ENCODE measurements around the gene SPAG16. TPM values are rescaled to one million over a fixed set of nuclear protein-coding genes. Genes with fewer than 3 reads are reported as not detected.

SPAG16 gene
- total RNA-seq, 4 donors from 2014 or later: 1.1 to 8.8 (median 6.3) TPM

GRCh38 chr2:213243189-213244044 lies 40.8 kb upstream of the SPAG16 start:
- DNase-seq: no peak
- in situ Hi-C loops (cut with MboI; ENCODE audit: low sequenced_read_pairs in 4 of 4) (loop anchor here in 1 of 4 donors (25.0 kb wide), 1 partner anchor 694 kb away; no protein-coding TSS in a partner anchor), intact Hi-C loops (cut with DNase I; ENCODE audit: low total_unique reads) (no loop called here)
- no peaks in the 10 kb centered on the region for H3K36me3 ChIP-seq
- ATAC-seq: no peak
- TF ChIP-seq POLR2A (IDR thresholded peaks at IDR 0.05): no peak
- no peaks in the 10 kb centered on the region for H3K9me3 ChIP-seq
- no peak overlapping the region for H3K27ac ChIP-seq
- no peaks in the 10 kb centered on the region for H3K27me3 ChIP-seq
- no peak overlapping the region for H3K4me3 ChIP-seq
- no peaks in the 10 kb centered on the region for H3K4me1 ChIP-seq

GRCh38 chr2:213246497-213247281 lies 37.6 kb upstream of the SPAG16 start:
- no peaks in the 10 kb centered on the region for H3K9me3 ChIP-seq
- no peaks in the 10 kb centered on the region for H3K4me1 ChIP-seq
- intact Hi-C loops (cut with DNase I; ENCODE audit: low total_unique reads): no loop called here
- ATAC-seq: no peak
- H3K27me3 ChIP-seq: no peaks in the 10 kb centered on the region
- no peak overlapping the region for H3K4me3 ChIP-seq
- H3K36me3 ChIP-seq: no peaks in the 10 kb centered on the region
- no peak for DNase-seq
- no peak overlapping the region for H3K27ac ChIP-seq
- in situ Hi-C loops (cut with MboI; ENCODE audit: low sequenced_read_pairs in 4 of 4): loop anchor here in 1 of 4 donors (25.0 kb wide), 1 partner anchor 691 kb away; no protein-coding TSS in a partner anchor
- TF ChIP-seq CTCF (IDR thresholded peaks at IDR 0.05 in 4 of 5, conservative IDR thresholded peaks at IDR 0.05 in 1 of 5) (peak in 4 of 5 experiments; percentile 53 to 66 (median 56)), POLR2A (IDR thresholded peaks at IDR 0.05) (no peak)

GRCh38 chr2:213247566-213247965 lies 36.7 kb upstream of the SPAG16 start:
- TF ChIP-seq POLR2A (IDR thresholded peaks at IDR 0.05) (no peak), CTCF (IDR thresholded peaks at IDR 0.05 in 4 of 5, conservative IDR thresholded peaks at IDR 0.05 in 1 of 5) (no peak)
- no peaks in the 10 kb centered on the region for H3K27me3 ChIP-seq
- H3K9me3 ChIP-seq: no peaks in the 10 kb centered on the region
- no peaks in the 10 kb centered on the region for H3K36me3 ChIP-seq
- intact Hi-C loops (cut with DNase I; ENCODE audit: low total_unique reads): no loop called here
- no peak for DNase-seq
- H3K27ac ChIP-seq: no peak overlapping the region
- no peak for ATAC-seq
- no peak overlapping the region for H3K4me3 ChIP-seq
- in situ Hi-C loops (cut with MboI; ENCODE audit: low sequenced_read_pairs in 4 of 4): loop anchor here in 1 of 4 donors (25.0 kb wide), 1 partner anchor 690 kb away; no protein-coding TSS in a partner anchor
- H3K4me1 ChIP-seq: no peaks in the 10 kb centered on the region

GRCh38 chr2:213248637-213249036 lies 35.6 kb upstream of the SPAG16 start:
- intact Hi-C loops (cut with DNase I; ENCODE audit: low total_unique reads): no loop called here
- Histone ChIP-seq H3K27ac (no peak overlapping the region), H3K9me3 (no peaks in the 10 kb centered on the region), H3K4me3 (no peak overlapping the region), H3K36me3 (no peaks in the 10 kb centered on the region), H3K27me3 (no peaks in the 10 kb centered on the region), H3K4me1 (peaks cover 6 to 7% of the 10 kb centered on the region in 2 donors)
- in situ Hi-C loops (cut with MboI; ENCODE audit: low sequenced_read_pairs in 4 of 4): loop anchor here in 1 of 4 donors (25.0 kb wide), 1 partner anchor 689 kb away; no protein-coding TSS in a partner anchor
- no peak for TF ChIP-seq POLR2A (IDR thresholded peaks at IDR 0.05)
- no peak for TF ChIP-seq CTCF (IDR thresholded peaks at IDR 0.05 in 4 of 5, conservative IDR thresholded peaks at IDR 0.05 in 1 of 5)
- DNase-seq: no peak
- ATAC-seq: no peak

GRCh38 chr2:213249502-213249901 lies 34.8 kb upstream of the SPAG16 start:
- Histone ChIP-seq H3K9me3 (no peaks in the 10 kb centered on the region), H3K27me3 (no peaks in the 10 kb centered on the region), H3K27ac (no peak overlapping the region), H3K4me3 (no peak overlapping the region), H3K4me1 (peaks cover 6 to 7% of the 10 kb centered on the region in 2 donors), H3K36me3 (no peaks in the 10 kb centered on the region)
- no peak for TF ChIP-seq POLR2A (IDR thresholded peaks at IDR 0.05)
- no peak for TF ChIP-seq CTCF (IDR thresholded peaks at IDR 0.05 in 4 of 5, conservative IDR thresholded peaks at IDR 0.05 in 1 of 5)
- in situ Hi-C loops (cut with MboI; ENCODE audit: low sequenced_read_pairs in 4 of 4) (loop anchor here in 1 of 4 donors (25.0 kb wide), 1 partner anchor 688 kb away; no protein-coding TSS in a partner anchor), intact Hi-C loops (cut with DNase I; ENCODE audit: low total_unique reads) (no loop called here)
- no peak for DNase-seq
- ATAC-seq: no peak
